GM18907 (cell line): ENCODE data around the gene GUSB.
"Not testable (repeated sequence)": the region's sequence is repeated elsewhere in the genome, so short reads cannot be mapped to it uniquely, and the experiment has no call there.

Experiments used
- ATAC-seq: cut with Tn5 transposase; IDR thresholded peaks from one replicate; pipeline ENCODE4 v1.9.1; 2021; ENCODE audit warnings: mild to moderate bottlenecking, moderate library complexity; ENCODE audit not compliant: unreplicated experiment

GUSB gene

DNA sequence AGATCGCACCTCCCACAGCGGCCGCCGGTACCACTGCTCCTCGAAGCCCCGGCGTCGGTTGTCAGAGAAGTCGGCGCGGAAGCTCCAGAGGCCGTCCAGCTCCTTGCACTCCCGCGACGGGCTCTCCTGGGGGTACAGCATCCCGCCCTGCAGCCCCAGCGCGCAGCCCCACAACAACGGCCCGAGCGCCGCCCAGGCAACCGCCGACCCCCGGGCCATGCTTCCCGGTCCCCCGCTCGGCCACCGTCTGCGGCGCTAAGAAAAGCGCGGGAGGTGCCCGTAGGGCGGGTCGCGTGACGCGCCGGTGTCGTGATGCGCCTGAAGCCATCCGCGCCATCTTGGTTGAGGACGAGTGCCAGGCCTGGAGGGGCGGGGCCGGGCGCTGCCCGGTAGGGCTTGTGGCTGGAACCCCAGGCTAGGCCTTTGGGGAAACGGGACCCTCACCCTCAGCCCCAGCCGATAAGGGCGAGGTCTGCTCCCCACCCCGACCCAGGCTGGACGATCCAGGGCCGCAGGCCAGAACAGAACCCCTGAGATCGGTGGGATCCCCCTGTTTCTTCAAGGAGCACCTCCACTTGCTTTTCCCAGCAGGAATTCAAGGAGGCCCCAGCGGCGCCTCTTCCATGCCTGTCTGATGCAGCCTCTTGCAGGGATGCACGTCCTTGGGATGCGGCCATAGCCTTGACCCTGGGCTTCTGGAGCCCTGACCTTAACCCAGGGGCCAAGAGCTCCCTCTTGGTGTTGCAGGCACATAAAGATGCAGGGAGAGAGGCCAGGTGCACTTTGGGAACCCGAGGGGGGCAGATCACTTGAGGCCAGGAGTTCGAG, at the start of gene GUSB:
TSS of gene GUSB (minus strand) at position 249 of the 828 bp plus-strand sequence. CDS start at position 219, 30 bp downstream.
- ATAC-seq = peak; percentile 83

DNA sequence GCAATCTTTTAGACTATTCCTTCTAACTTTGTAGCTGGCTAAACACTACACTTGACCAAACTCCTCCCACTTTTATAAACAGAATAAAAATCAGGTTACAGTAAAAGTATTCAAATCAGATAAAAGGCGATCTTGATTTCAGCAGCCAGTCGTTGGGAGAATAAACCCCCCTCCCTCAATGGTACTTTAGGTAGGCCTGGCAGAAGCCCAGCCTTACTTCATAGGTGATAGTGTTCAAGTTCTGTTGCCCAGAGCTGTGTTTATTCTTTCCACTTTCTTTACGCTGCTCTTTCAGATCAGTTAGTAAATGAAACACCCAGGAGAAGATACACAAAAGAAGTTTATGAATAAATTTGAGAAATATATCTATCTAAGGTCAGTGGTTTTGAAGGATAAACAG, 46.3 kb upstream of the GUSB start:
- not testable (repeated sequence) for ATAC-seq

DNA sequence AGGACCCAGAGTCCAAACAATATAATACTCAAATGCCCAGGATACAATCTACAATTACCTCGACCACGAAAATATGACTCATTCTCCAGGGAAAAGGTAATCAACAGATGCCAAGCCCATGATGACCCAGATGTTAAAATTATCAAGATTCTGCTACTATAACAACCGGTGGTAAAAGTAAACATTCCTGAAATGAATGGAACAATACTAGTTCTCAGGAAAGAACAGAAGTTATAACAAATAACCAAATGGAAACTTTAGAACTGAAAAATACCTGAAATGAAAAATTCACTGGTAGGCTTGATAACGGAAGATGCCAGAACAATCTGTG, 34.1 kb upstream of the GUSB start:
- no peak for ATAC-seq

DNA sequence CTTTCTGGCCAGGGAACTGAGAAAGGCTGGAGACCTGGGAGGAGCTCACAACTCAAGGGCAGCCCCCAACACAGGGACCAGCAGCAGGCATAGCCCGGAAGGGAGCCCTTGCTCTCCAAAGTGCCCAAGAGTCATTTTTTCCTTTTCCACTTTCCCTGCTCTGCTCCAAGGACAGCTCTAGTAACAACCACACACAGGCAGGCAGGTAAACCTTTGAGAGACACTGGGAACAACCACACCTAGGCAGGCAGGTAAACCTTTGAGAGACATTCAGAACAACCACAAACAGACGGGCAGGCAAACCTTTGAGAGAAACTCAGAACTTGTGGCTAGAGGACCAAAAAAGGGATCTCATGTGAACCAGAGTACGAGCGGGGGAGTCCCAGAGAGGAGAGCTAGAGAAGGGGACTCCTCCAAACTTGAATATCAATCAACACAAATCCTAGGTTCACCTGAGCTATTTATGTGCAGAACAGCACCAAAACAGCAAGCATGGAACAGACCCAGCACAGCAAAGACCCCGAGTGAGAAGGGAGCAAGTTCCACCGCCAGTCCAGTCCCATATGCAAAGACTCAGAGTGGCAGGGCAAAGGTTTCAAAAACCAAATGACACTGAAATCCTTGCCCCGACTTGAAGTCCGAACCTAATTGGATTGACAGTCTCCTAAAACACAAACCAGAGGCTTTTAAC, 33.6 kb upstream of the GUSB start:
- no peak for ATAC-seq

DNA sequence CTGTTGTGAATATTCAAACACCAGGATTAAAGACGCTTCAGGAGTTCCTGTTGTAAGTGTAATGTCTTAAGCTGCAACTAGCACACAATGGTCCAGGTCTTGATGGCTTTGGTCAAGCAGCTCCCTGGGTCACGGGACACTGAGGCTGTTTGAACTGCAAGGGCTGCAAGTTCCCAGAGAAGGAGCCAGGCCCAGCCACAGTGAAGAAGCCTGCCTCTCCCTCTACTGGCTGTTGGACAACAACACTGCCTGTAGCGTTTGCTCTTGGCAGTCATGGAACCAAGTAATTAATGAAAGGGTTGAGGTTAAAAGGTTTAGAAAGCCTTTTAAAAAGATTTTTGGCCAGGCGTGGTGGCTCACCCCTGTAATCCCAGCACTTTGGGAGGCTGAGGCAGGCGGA, 31.9 kb upstream of the GUSB start:
- ATAC-seq = no peak

DNA sequence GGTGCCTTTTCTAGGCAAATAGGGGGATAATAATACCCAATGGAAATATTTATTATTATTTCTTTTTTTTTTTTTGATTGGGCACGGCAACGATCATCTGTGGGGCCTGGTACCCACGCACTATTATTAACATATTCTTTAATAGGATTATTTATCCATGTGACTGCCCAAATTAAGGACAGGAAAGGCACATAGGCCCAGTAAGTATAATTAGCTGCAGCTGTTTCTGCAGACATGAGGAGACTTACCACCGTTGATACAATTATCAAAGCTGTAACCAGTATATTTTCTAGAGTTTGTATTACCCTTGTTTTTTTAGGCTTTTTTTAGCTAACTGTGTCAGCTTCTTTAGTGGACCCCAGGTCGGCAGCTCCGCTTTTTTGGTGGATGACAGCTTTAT, 25.2 kb upstream of the GUSB start:
- no peak for ATAC-seq

DNA sequence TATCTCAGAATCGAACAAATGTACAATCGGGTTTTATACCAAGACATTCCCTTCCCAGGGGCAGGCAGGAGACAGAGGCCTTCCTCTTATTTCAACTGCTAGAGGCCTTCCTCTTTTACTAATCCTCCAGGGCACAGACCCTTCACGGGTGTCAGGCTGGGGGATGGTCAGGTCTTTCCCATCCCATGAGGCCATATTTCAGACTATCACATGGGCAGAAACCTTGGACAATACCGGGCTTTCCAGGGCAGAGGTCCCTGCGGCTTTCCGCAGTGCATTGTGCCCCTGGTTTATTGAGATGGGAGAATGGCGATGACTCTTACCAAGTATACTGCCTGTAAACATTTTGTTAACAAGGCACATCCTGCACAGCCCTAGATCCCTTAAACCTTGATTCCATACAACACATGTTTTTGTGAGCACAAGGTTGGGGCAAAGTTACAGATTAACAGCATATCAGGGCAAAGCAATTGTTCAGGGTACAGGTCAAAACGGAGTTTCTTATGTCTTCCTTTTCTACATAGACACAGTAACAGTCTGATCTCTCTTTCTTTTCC, 23.2 kb upstream of the GUSB start:
- ATAC-seq = not testable (repeated sequence)

DNA sequence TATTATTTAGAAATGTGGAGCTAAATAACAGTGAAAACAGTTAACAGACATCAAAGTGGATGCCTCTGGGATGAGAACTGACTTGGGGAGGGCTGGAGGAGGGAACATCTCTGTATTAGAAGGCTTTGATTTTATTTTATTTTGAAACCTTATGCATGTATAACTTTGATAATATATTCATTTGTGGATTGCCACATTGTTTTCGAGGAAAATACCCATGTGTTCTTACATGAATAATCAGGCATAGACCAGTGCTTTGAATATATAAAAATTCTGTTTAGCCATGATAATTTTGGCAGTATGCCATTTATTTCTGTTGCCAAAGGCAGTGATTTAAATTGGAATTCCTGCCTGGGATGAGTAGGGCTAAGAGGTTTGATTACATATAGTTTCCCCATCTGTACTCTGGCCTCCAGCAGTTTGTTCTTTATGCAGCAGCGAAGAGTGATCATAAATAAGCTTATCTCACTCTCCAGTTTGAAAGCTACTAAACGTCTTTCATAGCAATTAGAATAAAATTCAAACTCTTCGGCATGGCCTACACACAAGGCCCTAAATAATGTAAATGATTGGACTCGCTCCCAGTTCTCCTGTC, 18.9 kb upstream of the GUSB start:
- not testable (repeated sequence) for ATAC-seq

DNA sequence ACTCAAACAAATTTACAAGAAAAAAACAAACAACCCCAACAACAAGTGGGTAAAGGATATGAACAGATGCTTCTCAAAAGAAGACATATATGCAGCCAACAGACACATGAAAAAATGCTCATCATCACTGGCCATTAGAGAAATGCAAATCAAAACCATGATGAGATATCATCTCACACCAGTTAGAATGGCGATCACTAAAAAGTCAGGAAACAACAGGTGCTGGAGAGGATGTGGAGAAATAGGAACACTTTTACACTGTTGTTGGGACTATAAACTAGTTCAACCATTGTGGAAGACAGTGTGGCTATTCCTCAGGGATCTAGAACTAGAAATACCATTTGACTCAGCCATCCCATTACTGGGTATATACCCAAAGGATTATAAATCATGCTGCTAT, 13.0 kb upstream of the GUSB start:
- not testable (repeated sequence) for ATAC-seq

DNA sequence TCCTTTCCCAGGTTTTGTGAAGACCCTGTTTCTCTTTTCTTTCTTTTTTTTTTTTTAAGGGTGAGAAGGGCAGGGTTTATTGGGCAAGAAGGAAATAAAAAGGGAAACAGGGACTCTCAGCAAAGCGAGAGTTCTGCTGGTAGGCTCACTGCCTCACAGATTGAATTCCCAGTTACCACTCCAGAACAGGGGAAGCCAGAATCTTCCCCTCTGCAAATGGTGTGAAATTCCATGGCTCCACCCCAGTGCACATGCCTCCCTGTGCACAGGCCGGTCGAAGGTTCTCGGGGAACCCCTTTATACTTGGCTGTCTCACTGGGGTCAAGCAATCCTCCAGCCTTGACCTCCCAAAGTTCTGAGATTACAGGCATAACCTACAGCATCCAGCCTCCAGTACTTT, 10.5 kb upstream of the GUSB start:
- ATAC-seq = no peak

DNA sequence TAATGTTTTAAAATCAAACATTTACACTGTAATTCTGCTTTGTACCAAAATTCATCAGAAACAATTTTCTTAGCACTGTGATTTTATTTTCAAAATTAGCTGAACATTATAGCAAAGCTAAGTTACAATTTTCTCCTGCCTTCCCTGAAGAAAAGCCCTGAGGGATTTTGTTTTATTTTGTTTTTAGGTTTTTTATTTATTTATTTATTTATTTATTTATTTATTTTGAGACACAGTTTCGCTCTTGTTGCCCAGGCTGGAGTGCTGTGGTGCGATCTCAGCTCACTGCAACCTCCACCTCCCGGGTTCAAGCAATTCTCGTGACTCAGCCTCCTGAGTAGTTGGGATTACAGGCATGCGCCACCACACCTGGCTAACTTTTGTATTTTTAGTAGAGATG, 9.8 kb upstream of the GUSB start:
- not testable (repeated sequence) for ATAC-seq

DNA sequence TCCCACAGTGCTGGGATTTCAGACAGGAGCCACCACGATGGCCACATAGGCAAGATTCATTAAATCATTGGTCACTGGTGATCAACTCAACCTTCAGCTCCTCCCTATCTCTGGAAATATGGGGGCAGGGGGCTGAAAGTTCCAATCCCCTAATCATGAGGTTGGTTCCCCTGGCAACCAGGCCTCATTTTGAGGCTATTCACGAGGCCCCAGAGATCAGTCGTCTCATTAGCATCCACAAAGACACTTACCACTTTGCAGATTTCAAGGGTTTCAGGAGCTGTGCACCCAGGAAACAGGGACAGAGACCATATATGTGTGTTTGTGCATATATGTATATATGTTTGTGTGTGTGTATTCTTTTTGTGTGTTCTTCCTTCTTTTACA, 7.7 kb upstream of the GUSB start:
- no peak for ATAC-seq

DNA sequence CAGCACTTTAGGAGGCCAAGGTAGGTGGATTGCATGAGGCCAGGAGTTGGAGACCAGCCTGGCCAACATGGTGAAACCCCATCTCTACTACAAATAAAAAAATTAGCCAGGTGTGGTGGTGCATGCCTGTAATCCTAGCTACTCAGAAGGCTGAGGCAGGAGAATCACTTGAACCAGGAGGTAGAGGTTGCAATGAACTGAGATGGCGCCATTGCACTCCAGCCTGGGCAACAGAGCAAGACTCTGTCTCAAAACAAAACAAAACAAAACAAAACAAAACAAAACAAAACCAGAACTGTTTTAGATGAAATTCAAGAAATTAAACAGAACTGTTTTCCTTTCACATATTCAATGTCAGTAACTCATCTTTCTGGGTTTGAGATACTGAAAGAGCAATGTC, 6.5 kb upstream of the GUSB start:
- ATAC-seq = not testable (repeated sequence)

DNA sequence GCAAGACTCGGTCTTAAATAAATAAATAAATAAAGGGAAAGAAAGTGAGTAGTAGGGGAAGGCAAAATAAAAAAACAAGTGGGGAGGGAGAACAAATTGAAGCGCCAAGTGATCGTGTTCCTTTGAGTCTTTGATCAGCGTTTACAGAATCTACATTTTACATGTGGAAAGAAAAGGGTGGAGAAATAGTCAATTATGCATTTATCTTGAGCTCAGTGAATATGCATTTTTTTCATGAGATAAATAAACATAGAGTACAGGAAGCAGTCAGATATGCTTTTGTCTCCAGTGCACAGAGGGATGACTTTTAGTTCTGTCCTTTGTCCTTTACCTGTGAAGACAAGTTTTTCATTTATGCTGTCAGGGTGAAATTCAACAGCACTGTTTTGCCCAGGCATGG, 6.1 kb upstream of the GUSB start:
- ATAC-seq = no peak

DNA sequence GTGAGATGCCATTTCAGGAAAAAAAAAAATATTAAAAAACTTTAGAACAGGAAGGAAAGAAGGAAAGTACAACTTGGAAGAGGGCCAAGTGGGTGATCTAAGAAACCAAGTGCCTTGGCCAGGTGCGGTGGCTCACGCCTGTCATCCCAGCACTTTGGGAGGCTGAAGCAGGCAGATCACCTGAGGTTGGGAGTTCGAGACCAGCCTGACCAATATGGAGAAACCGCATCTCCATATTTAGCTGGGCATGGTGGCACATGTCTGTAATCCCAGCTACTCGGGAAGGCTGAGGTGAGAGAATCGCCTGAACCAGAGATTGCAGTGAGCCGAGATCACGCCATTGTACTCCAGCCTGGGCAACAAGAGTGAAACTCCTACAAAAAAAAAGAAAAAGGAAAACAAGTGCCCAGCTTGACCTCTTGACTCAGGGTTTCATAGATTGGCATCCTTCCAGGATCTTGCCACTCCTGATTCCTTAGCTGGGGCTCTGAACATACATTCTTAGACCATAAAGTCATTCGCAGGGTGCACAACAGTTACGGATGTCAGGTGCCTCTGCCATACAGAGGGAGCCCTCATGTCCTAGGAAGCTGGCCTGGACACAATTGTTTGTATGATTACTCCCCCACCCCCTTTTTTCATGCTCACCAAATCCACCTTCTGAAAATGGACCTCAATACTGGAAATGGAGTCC, 2.1 kb upstream of the GUSB start:
- no peak for ATAC-seq

DNA sequence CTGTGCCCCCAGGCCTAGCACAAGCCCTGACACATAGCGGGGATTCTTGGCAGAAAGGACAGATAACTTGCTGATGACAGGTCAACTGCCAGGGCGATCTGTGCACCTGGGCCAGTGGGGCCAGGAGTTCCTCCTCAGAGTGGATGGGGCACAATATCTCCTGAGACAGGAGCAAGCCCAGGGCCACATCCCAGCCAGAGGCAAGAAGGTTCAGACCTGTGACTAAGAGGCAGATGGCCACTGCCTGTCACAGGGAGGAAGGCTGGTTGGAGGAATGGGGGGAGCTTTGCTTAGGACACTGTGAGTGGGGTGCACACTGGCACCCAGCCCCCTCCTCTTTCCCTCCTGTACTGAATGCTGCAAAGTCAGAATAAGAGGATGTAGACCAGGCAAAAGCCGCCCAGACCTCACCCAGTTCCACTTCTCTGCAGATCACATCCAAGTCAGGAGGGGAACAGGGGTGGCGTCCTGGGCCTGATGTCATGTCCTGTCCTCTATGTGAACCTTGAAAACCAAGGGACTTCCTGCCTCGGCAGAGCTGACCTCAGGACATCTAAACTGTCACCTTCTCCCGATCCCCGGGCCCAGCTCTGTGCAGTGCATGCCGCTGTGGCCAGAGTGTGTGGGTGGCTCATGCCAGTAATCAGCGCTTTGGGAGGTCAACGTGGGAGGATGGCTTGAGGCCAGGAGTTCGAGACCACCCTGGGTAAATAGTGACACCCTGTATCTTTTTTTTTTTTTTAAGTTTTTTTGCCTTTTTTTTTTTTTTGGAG, 1.3 kb downstream of the GUSB start:
- ATAC-seq = peak; percentile 79

DNA sequence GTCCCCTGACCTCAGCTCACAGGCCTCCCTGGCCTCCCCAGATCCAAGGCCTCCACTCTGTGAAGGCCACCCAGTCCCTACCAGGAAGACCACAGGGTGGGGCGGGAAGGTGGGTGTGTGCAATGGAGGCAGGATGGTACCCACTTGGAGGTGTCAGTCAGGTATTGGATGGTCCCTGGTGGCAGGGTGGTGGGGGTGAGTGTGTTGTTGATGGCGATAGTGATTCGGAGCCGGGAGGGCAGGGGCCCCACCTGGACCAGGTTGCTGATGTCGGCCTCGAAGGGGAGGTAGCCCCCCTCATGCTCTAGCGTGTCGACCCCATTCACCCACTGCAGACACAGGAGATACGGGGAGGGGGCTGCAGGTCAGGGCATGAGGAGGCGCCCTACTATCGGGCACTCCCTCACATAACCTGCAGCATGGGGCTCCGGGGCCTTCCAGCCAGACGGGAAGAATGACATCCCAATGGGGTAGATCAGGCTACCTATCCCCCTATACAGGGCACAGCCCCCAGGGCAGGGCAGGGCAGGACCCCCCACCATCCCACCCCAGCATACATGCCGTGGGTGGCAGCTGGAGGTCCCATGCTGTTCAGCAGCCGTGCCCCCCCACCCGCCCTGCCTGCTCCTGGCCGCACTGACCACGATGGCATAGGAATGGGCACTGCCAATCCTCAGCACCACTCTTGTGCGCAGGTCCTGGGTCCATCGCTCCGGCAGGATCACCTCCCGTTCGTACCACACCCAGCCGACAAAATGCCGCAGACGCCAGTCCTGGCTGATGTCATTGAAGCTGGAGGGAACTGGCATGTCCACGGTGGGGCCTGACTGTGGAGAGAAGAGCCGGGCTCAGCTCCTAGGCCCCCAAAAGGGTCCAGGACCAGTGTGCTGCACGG, 2.2 kb downstream of the GUSB start:
- no peak for ATAC-seq

DNA sequence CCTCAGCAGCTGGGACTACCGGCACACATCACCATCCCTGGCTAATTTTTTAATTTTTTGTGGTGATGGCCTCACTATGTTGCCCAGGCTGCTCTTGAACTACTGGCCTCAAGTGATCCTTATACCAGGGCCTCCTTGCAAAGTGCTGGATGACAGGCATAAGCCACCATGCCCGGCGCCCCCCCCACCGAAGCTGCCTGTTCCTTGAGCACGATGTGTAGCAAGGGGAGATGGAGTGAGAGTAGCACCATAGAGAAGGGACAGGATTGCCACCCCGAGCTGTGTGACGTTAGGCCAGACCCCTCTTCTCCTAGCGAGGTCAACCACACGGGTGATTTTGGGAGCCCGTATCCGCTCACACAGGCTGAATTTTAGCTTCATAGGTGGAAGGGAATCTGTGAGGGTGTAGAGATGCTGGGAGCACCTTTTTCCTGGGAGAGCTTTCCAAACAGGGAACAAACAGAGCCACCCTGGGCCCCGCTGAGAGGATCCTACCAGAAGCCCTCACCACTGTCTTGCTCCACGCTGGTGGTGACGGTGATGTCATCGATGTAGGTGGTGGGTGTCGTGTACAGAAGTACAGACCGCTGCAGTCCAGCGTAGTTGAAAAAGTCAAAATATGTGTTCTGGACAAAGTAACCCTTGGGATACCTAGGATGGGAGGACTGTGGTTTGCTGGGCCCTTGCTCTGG, 3.0 kb downstream of the GUSB start:
- no peak for ATAC-seq

DNA sequence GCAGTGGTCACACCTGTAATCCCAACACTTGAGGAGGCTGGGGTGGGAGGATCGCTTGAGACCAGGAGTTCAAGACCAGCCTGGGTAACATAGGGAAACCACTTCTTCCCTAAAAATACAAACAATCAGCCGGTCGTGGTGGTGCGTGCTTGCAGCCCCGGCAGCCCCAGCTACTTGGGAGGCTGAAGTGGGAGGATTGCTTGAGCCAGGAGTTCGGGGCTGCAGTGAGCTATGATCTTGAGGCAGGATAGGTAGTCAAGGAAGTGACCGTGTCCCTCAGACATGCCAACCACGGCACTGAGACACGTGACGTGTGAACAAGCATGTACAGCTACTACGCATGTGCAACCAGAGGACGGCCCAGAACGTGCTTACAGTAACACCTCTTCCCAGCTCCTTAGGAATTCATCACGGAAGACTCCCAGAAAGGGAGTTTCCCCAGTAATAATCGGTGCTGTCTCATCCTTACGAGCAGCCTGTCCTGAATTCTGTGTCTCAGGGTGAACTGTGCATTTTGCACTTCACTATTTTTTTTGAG, 5.3 kb downstream of the GUSB start:
- ATAC-seq = no peak
